HCT116 (cell line): Measurements from ENCODE around the gene SNPH. TPM values are rescaled to one million over a fixed set of nuclear protein-coding genes. Genes with fewer than 3 reads are reported as not detected.

Source experiments
- ATAC-seq: fragments of 200-7000 bp; cut with Tn5 transposase; 2 replicates; pipeline ENCODE4 v1.9.1; 2020; ENCODE audit warnings: mild to moderate bottlenecking, moderate library complexity
- BruUV-seq: library from RNA; stranded (reverse); fragments of 400-500 nt; replicated peaks from 2 replicates; lab custom pipeline; 2021; lab: Mats Ljungman, UMichigan
- CTCF ChIA-PET: fragments of 300-600 bp; sonication (Branson Sonifier 250); formaldehyde crosslinking; loops from one replicate; lab custom pipeline; 2021; ENCODE audit warnings: antibody characterized with exemption; lab: Charles Lee
- POLR2A ChIA-PET: fragments of 300-600, 350-600 bp; sonication (Branson Sonifier 250); formaldehyde crosslinking; loops from one replicate; lab custom pipeline; 2021; ENCODE audit warnings: antibody characterized with exemption; lab: Charles Lee
- RAD21 ChIA-PET, 2 experiments: fragments of 300-600 bp; sonication (Branson Sonifier 250); formaldehyde crosslinking; loops; one replicate each; lab custom pipeline; 2023; ENCODE audit warnings: low total read pairs in 2 of 2; ENCODE audit not compliant: uncharacterized antibody in 2 of 2, unreplicated experiment in 2 of 2, low non-redundant PET in 1 of 2; lab: Charles Lee
- DNase-seq: peaks from one replicate; pipeline ENCODE4 v3.0.0-alpha.2; 2010; ENCODE audit warnings: low read depth, low spot score
- H2AFZ ChIP-seq: fragments of 200-600 bp; shearing (Covaris generic), sonication (generic); 2 replicates; pipeline ENCODE4 v1.6.1; 2017; ENCODE audit warnings: low read depth, mixed run types, mixed read lengths, antibody characterized with exemption, low read length; ENCODE audit not compliant: poor library complexity, severe bottlenecking
- H3K27ac ChIP-seq: 2 replicates; pipeline ENCODE4 v1.5.1; 2012; ENCODE audit warnings: low read depth, low read length
- H3K27me3 ChIP-seq: fragments of 200-600 bp; sonication (generic); 2 replicates; pipeline ENCODE4 v1.6.1; 2016; ENCODE audit warnings: mixed run types, low read length, mixed read lengths; ENCODE audit not compliant: insufficient read depth
- H3K36me3 ChIP-seq, 2 experiments: fragments of 200-500 bp in 1 of 2; fragments of 200-600 bp in 1 of 2; sonication (Bioruptor generic) in 1 of 2; sonication (generic) in 1 of 2; 2 replicates each; pipeline versions ENCODE4 v1.5.1 to v1.6.1; 2014 to 2016; ENCODE audit warnings: low read length in 2 of 2, inconsistent platforms in 1 of 2, mixed read lengths in 1 of 2, mixed run types in 1 of 2; ENCODE audit not compliant: insufficient read depth in 2 of 2, control insufficient read depth in 1 of 2
- H3K4me1 ChIP-seq, 2 experiments: fragments of 200-600 bp in 1 of 2; sonication (generic) in 1 of 2; 2 replicates each; pipeline versions ENCODE4 v1.5.1 to v1.6.1; 2012 to 2017; ENCODE audit warnings: low read length in 2 of 2, inconsistent platforms in 1 of 2, mild to moderate bottlenecking in 1 of 2, mixed read lengths in 1 of 2, mixed run types in 1 of 2, moderate library complexity in 1 of 2; ENCODE audit not compliant: insufficient read depth in 2 of 2, control insufficient read depth in 1 of 2
- H3K4me2 ChIP-seq: fragments of 200-600 bp; sonication (generic); 2 replicates; pipeline ENCODE4 v1.6.1; 2017; ENCODE audit warnings: mixed run types, low read length, mixed read lengths
- H3K4me3 ChIP-seq, 2 experiments: fragments of 200-600 bp in 1 of 2; sonication (generic) in 1 of 2; replicated peaks in 1 of 2; 2 replicates each; pipeline ENCODE4 v1.5.1; 2011 to 2016; ENCODE audit warnings: low read length in 2 of 2, control low read depth in 1 of 2, low read depth in 1 of 2, mild to moderate bottlenecking in 1 of 2, mixed read lengths in 1 of 2, mixed run types in 1 of 2
- H3K79me2 ChIP-seq: fragments of 200-600 bp; sonication (generic); 2 replicates; pipeline ENCODE4 v1.6.1; 2017; ENCODE audit warnings: mild to moderate bottlenecking, mixed run types, low read length, moderate library complexity, mixed read lengths; ENCODE audit not compliant: insufficient read depth
- H3K9ac ChIP-seq: fragments of 200-600 bp; sonication (generic); 2 replicates; pipeline ENCODE4 v1.6.1; 2016; ENCODE audit warnings: low read length, mixed read lengths
- H3K9me2 ChIP-seq: fragments of 200-600 bp; sonication (generic), shearing (Covaris generic); 2 replicates; pipeline ENCODE4 v1.6.1; 2017; ENCODE audit warnings: mixed run types, mild to moderate bottlenecking, moderate library complexity; ENCODE audit not compliant: insufficient read depth
- H3K9me3 ChIP-seq, 2 experiments: fragments of 200-500 bp in 1 of 2; fragments of 200-600 bp in 1 of 2; sonication (Bioruptor generic) in 1 of 2; sonication (generic) in 1 of 2; 2 replicates each; pipeline ENCODE4 v1.6.1; 2014 to 2017; ENCODE audit warnings: low read length in 2 of 2, mixed read lengths in 2 of 2, inconsistent platforms in 1 of 2, low read depth in 1 of 2, mild to moderate bottlenecking in 1 of 2, mixed run types in 1 of 2, moderate library complexity in 1 of 2; ENCODE audit not compliant: control insufficient read depth in 1 of 2, insufficient read depth in 1 of 2
- H4K20me1 ChIP-seq: fragments of 200-600 bp; sonication (generic), shearing (Covaris generic); 2 replicates; pipeline ENCODE4 v1.6.1; 2017; ENCODE audit warnings: mixed run types, mild to moderate bottlenecking, moderate library complexity; ENCODE audit not compliant: insufficient read depth
- CBX3 ChIP-seq: IDR thresholded peaks from 2 replicates; pipeline ENCODE4 v1.6.1; 2012; ENCODE audit warnings: low read depth
- CEBPB ChIP-seq: IDR thresholded peaks from 2 replicates; pipeline ENCODE4 v1.6.1; 2012; ENCODE audit warnings: low read depth
- CTCF ChIP-seq, 3 experiments: fragments of 200-600 bp in 1 of 3; sonication (generic) in 1 of 3; IDR thresholded peaks in 2 of 3; conservative IDR thresholded peaks in 1 of 3; 2 replicates each; pipeline ENCODE4 v1.5.1; 2012 to 2017; ENCODE audit warnings: low read depth in 2 of 3, low read length in 2 of 3, antibody characterized with exemption in 1 of 3, borderline replicate concordance in 1 of 3, control low read depth in 1 of 3, mild to moderate bottlenecking in 1 of 3, mixed read lengths in 1 of 3, mixed run types in 1 of 3, moderate library complexity in 1 of 3; ENCODE audit not compliant: insufficient read depth in 1 of 3
- EGR1 ChIP-seq: IDR thresholded peaks from 2 replicates; pipeline ENCODE4 v1.6.1; 2012; ENCODE audit warnings: low read depth
- ELF1 ChIP-seq: IDR thresholded peaks from 2 replicates; pipeline ENCODE4 v1.6.1; 2012; ENCODE audit warnings: low read depth, borderline replicate concordance
- EZH2 ChIP-seq: fragments of 200-600 bp; sonication (generic); IDR thresholded peaks from 2 replicates; pipeline ENCODE4 v1.6.1; 2017; ENCODE audit warnings: antibody characterized with exemption, mixed run types
- FOSL1 ChIP-seq: IDR thresholded peaks from 2 replicates; pipeline ENCODE4 v1.6.1; 2012; ENCODE audit warnings: low read depth
- POLR2AphosphoS5 ChIP-seq: IDR thresholded peaks from 2 replicates; pipeline ENCODE4 v1.6.1; 2011; ENCODE audit warnings: mild to moderate bottlenecking, low read depth, low read length, moderate library complexity
- RAD21 ChIP-seq: IDR thresholded peaks from 2 replicates; pipeline ENCODE4 v1.6.1; 2012; ENCODE audit warnings: low read depth, mild to moderate bottlenecking
- REST ChIP-seq: IDR thresholded peaks from 2 replicates; pipeline ENCODE4 v1.6.1; 2012; ENCODE audit warnings: low read depth
- SP1 ChIP-seq: IDR thresholded peaks from 2 replicates; pipeline ENCODE4 v1.6.1; 2012; ENCODE audit warnings: low read depth
- SRF ChIP-seq: IDR thresholded peaks from 2 replicates; pipeline ENCODE4 v1.6.1; 2012; ENCODE audit warnings: low read depth
- TCF7L2 ChIP-seq: IDR thresholded peaks from 2 replicates; pipeline ENCODE4 v1.7.0; 2011; ENCODE audit warnings: borderline replicate concordance, inconsistent platforms; ENCODE audit not compliant: insufficient read depth, insufficient read length; ENCODE audit errors: extremely low read depth
- YY1 ChIP-seq: IDR thresholded peaks from 2 replicates; pipeline ENCODE4 v1.6.1; 2011; ENCODE audit warnings: low read length, low read depth, moderate library complexity, mild to moderate bottlenecking; ENCODE audit not compliant: insufficient replicate concordance; ENCODE audit errors: extremely low read depth
- ZFX ChIP-seq: fragments of 450-650 bp; IDR thresholded peaks from 2 replicates; pipeline ENCODE4 v1.6.1; 2017
- ZNF274 ChIP-seq: fragments of 200-500 bp; sonication (Bioruptor generic); IDR thresholded peaks from 2 replicates; pipeline ENCODE4 v1.6.1; 2014; ENCODE audit warnings: mild to moderate bottlenecking, low read depth, low read length, inconsistent platforms
- intact Hi-C: fragments of 100-400 bp; cut with micrococcal nuclease; formaldehyde crosslinking; loops from 2 replicates; pipeline ENCODE4 v1.10.0; 2022
- total RNA-seq: library from RNA; stranded (reverse); gene quantifications from one replicate; pipeline ENCODE4 v1.2.1, GENCODE V29; 2021; ENCODE audit not compliant: unreplicated experiment
- TF ChIP-seq, protein P1 (sequence below): IDR thresholded peaks from 2 replicates; pipeline ENCODE4 v1.6.1; 2012
- TF ChIP-seq, protein P2 (sequence below): IDR thresholded peaks from 2 replicates; pipeline ENCODE4 v1.6.1; 2012
- TF ChIP-seq, protein P3 (sequence below): IDR thresholded peaks from 2 replicates; pipeline ENCODE4 v1.6.1; 2011; ENCODE audit warnings: mild to moderate bottlenecking, low read length, moderate library complexity; ENCODE audit not compliant: insufficient replicate concordance; ENCODE audit errors: extremely low read depth

The SNPH gene
- total RNA-seq, 1 experiment from 2014 or later, result 3.2 TPM

DNA sequence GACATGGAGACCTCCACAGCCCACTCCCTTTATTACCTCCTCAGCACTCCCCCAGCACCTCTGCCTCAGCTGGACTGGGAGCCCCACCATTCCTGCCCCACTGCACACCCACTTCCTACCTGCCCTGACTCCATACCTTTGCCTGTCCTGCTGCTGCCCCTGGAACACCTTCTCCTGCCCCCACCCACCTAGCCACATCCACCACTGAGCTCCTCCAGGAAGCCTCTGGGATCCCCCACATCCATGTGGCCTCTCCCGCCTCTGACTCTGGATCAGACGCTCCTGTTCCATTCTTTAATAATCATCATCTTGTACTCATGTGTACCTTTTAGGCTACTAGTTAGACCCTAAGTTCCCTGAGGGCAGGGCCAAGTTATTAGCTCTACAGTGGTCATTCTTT lies 65.0 kb downstream of the SNPH start:
- no TSS peak for BruUV-seq
- Histone ChIP-seq H3K4me3 (no peak overlapping the region), H4K20me1 (no peaks in the 10 kb centered on the region; the same call in 1 of the 2 replicates), H3K27me3 (no peaks in the 10 kb centered on the region), H3K27ac (no peak overlapping the region), H3K9ac (no peak overlapping the region)
- RAD21 ChIA-PET, result no interaction called here
- POLR2A ChIA-PET, result no interaction called here
- no peak for ATAC-seq
- CTCF ChIA-PET, result no interaction called here
- TF ChIP-seq RAD21 (no peak), ELF1 (no peak), ZFX (no peak), EZH2 (no peak), FOSL1 (no peak), SP1 (no peak), SRF (no peak), CEBPB (no peak), YY1 (no peak), REST (no peak), POLR2AphosphoS5 (no peak), TCF7L2 (no peak), ZNF274 (no peak), EGR1 (no peak), CBX3 (no peak), CTCF (IDR thresholded peaks at IDR 0.05 in 2 of 3, conservative IDR thresholded peaks at IDR 0.05 in 1 of 3; ENCODE audit: borderline replicate concordance in 1 of 3, insufficient read depth in 1 of 3, low read depth in 2 of 3, low read length in 2 of 3) (no peak)
- TF ChIP-seq, protein P1, sequence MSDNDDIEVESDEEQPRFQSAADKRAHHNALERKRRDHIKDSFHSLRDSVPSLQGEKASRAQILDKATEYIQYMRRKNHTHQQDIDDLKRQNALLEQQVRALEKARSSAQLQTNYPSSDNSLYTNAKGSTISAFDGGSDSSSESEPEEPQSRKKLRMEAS, result no peak
- TF ChIP-seq, protein P2, sequence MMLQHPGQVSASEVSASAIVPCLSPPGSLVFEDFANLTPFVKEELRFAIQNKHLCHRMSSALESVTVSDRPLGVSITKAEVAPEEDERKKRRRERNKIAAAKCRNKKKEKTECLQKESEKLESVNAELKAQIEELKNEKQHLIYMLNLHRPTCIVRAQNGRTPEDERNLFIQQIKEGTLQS, result no peak
- TF ChIP-seq, protein P3, sequence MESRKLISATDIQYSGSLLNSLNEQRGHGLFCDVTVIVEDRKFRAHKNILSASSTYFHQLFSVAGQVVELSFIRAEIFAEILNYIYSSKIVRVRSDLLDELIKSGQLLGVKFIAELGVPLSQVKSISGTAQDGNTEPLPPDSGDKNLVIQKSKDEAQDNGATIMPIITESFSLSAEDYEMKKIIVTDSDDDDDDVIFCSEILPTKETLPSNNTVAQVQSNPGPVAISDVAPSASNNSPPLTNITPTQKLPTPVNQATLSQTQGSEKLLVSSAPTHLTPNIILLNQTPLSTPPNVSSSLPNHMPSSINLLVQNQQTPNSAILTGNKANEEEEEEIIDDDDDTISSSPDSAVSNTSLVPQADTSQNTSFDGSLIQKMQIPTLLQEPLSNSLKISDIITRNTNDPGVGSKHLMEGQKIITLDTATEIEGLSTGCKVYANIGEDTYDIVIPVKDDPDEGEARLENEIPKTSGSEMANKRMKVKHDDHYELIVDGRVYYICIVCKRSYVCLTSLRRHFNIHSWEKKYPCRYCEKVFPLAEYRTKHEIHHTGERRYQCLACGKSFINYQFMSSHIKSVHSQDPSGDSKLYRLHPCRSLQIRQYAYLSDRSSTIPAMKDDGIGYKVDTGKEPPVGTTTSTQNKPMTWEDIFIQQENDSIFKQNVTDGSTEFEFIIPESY, result no peak
- TF ChIP-seq, all 23 proteins: peak for 0
- Histone ChIP-seq H2AFZ (no peak overlapping the region), H3K4me2 (no peak overlapping the region), H3K9me2 (no peaks in the 10 kb centered on the region), H3K4me1 (peaks cover 28 to 40% of the 10 kb centered on the region in 2 experiments), H3K9me3 (no peaks in the 10 kb centered on the region), H3K36me3 (0 out of 4 replicates have a peak, but pooled peaks cover 0 to 3% of the 10 kb centered on the region in 2 experiments), H3K79me2 (peaks cover 80% of the 10 kb centered on the region)
- no peak for DNase-seq
- intact Hi-C loops, result no loop called here
